ENCODE results near the gene FOXA3.
"Not testable (repeated sequence)": the region's sequence is repeated elsewhere in the genome, so short reads cannot be mapped to it uniquely, and the experiment has no call there.

FOXA3 gene

GRCh38 chr19:45886427-45887199 is 22.5 kb downstream of the FOXA3 start:
- no peak for FAIRE-seq

GRCh38 chr19:45887200-45887710 is 23.1 kb downstream of the FOXA3 start:
- no peak for DNase-seq (ENCODE audit: insufficient read length, low spot score)
- FAIRE-seq, result no peak
- no peak for TF ChIP-seq CTCF (IDR thresholded peaks at IDR 0.05; ENCODE audit: insufficient read depth, missing control alignments)

More at GRCh38 chr19:45886427-45887199, 22.5 kb downstream of the FOXA3 start:
- TF ChIP-seq CTCF (IDR thresholded peaks at IDR 0.05; ENCODE audit: insufficient read depth, missing control alignments), result no peak
- DNase-seq (ENCODE audit: insufficient read length, low spot score), result peak; percentile 67

GRCh38 chr19:45889210-45889885 is 25.2 kb downstream of the FOXA3 start:
- TF ChIP-seq CTCF (IDR thresholded peaks at IDR 0.05; ENCODE audit: insufficient read depth, missing control alignments), result no peak
- DNase-seq (ENCODE audit: insufficient read length, low spot score) (no peak), FAIRE-seq (no peak)

GRCh38 chr19:45890877-45891276 is 26.8 kb downstream of the FOXA3 start:
- no peak for TF ChIP-seq CTCF (IDR thresholded peaks at IDR 0.05; ENCODE audit: insufficient read depth, missing control alignments)
- FAIRE-seq (no peak), DNase-seq (ENCODE audit: insufficient read length, low spot score) (no peak)

GRCh38 chr19:45895519-45895972 is 31.4 kb downstream of the FOXA3 start:
- FAIRE-seq, result no peak
- no peak for TF ChIP-seq CTCF (IDR thresholded peaks at IDR 0.05; ENCODE audit: insufficient read depth, missing control alignments)

GRCh38 chr19:45895983-45896599 is 32.0 kb downstream of the FOXA3 start:
- not testable (repeated sequence) for DNase-seq (ENCODE audit: insufficient read length, low spot score); FAIRE-seq

More at GRCh38 chr19:45895519-45895972, 31.4 kb downstream of the FOXA3 start:
- no peak for DNase-seq (ENCODE audit: insufficient read length, low spot score)

- no peak for TF ChIP-seq CTCF (IDR thresholded peaks at IDR 0.05; ENCODE audit: insufficient read depth, missing control alignments)
- FAIRE-seq, result no peak
- DNase-seq (ENCODE audit: insufficient read length, low spot score), result no peak
Measured at GRCh38 chr19:45897261-45897812, 33.2 kb downstream of the FOXA3 start.
